ENCODE data around the gene JAKMIP3. TPM values are rescaled to one million over a fixed set of nuclear protein-coding genes. Genes with fewer than 3 reads are reported as not detected.

JAKMIP3 gene
- total RNA-seq, 3 donors from 2014 or later: 0.20 to 1.4 (median 0.24) TPM

DNA sequence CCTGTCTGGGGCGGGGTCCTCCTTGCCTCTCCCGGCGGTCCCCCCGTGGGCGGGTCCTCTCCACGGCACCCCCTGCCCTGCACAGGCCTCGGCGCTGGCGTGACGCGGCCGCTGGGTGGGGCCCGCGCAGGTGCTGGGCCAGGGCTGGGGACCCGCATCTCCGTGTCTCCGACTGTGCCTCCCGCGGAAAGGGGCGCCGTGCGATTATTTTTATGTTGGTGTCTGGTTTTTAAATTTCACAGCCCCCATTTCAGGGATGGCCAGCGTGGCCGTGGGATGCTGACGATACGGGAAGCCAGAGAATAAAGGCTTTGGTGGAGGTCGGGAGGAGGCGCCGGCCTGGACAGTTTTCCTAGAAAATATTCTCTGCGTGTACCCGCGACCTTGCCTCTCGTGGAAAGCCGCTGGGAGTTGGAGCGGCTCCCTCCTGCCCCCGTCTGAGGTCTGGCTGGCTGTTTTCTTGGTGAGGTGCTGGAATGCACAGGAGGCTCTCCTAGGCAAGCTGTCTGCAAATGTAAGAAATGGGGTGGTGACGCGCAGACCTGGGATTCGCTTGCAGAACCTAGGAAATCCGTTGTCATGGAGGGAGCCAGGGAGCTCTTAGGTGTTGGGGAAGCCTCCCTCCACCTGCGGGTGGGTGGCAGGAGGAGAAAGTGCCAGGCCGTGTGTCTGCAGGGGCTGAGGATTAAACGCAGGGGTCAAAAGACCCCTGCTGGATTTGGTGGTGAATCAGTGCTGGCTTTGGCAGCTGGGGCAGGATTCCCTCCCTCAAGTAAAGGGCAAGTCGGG lies 28.7 kb upstream of the JAKMIP3 start:
- no peak overlapping the region for H3K4me3 ChIP-seq
- DNase-seq: no peak
- TF ChIP-seq, protein P1, sequence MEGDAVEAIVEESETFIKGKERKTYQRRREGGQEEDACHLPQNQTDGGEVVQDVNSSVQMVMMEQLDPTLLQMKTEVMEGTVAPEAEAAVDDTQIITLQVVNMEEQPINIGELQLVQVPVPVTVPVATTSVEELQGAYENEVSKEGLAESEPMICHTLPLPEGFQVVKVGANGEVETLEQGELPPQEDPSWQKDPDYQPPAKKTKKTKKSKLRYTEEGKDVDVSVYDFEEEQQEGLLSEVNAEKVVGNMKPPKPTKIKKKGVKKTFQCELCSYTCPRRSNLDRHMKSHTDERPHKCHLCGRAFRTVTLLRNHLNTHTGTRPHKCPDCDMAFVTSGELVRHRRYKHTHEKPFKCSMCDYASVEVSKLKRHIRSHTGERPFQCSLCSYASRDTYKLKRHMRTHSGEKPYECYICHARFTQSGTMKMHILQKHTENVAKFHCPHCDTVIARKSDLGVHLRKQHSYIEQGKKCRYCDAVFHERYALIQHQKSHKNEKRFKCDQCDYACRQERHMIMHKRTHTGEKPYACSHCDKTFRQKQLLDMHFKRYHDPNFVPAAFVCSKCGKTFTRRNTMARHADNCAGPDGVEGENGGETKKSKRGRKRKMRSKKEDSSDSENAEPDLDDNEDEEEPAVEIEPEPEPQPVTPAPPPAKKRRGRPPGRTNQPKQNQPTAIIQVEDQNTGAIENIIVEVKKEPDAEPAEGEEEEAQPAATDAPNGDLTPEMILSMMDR (IDR thresholded peaks at IDR 0.05): no peak
- no peaks in the 10 kb centered on the region for H3K4me1 ChIP-seq (ENCODE audit: low read depth)
- intact Hi-C loops (cut with DNase I, micrococcal nuclease): no loop called here
- no peaks in the 10 kb centered on the region for H3K36me3 ChIP-seq (ENCODE audit: low read depth)
- ATAC-seq: no peak
- H3K9me3 ChIP-seq: no peaks in the 10 kb centered on the region

DNA sequence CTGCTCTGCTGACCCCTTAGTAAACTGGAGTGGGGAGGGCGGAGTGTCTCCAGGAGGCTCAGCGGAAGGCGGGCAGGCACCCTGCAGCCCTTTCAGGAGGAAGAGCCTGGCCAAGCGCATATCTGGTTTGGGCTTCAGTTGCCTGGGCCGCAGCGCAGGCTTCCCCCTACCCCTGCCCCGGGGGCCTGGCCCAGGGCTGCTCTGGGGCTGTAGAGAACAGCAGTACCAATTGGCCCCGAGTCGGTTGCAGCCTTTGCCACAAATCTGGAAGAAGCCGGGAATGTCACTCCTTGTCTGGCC lies 28.1 kb upstream of the JAKMIP3 start:
- no peaks in the 10 kb centered on the region for H3K9me3 ChIP-seq
- intact Hi-C loops (cut with DNase I, micrococcal nuclease): no loop called here
- DNase-seq (no peak), ATAC-seq (no peak)
- no peaks in the 10 kb centered on the region for H3K4me1 ChIP-seq (ENCODE audit: low read depth)
- H3K36me3 ChIP-seq (ENCODE audit: low read depth): no peaks in the 10 kb centered on the region
- no peak overlapping the region for H3K4me3 ChIP-seq
- TF ChIP-seq, protein P1 (IDR thresholded peaks at IDR 0.05): no peak

DNA sequence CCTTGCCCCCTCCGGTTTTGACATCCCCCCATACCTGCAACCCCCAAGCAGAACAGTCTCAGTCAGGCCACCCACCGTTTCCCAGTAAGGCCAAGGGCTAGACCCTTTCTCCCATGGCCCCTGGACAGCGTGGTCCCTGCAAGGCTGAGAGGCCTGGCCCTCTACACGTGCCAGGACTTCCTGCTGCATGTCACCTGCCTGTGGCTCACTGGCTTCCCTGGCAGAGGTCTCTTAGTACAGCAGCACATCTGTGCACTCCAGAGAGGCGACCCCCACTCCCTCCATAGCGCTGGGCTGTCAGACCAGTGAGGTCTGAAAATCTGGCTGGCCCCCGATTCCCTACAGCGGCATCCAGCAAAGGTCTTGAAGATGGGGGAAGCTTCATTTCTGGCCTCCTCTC lies 26.4 kb upstream of the JAKMIP3 start:
- TF ChIP-seq, protein P1 (IDR thresholded peaks at IDR 0.05): no peak
- H3K4me3 ChIP-seq: no peak overlapping the region
- no peaks in the 10 kb centered on the region for H3K36me3 ChIP-seq (ENCODE audit: low read depth)
- no peaks in the 10 kb centered on the region for H3K4me1 ChIP-seq (ENCODE audit: low read depth)
- intact Hi-C loops (cut with DNase I, micrococcal nuclease): no loop called here
- H3K9me3 ChIP-seq: no peaks in the 10 kb centered on the region
- DNase-seq (no peak), ATAC-seq (no peak)

DNA sequence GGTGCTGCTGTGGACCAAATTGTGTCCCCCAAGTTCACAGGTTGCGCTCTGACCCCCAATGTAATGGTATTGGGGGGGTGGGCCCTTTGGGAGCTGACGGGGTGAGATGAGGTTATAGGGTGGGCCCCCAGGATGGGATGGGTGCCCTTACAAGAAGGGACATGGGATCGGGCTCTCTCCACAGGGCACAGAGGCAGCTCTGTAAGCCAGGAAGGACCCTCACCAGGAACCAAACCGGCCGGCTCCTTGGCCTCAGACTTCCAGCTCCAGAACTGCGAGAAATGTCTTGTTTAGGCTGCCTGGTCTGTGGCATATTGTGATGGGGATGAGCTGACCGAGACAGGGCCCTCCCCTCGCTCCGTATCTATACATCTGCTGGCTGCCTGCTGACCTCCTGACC lies 25.7 kb upstream of the JAKMIP3 start:
- Histone ChIP-seq H3K36me3 (ENCODE audit: low read depth) (no peaks in the 10 kb centered on the region), H3K9me3 (no peaks in the 10 kb centered on the region), H3K4me3 (no peak overlapping the region), H3K4me1 (ENCODE audit: low read depth) (no peaks in the 10 kb centered on the region)
- ATAC-seq: no peak
- no peak for DNase-seq
- intact Hi-C loops (cut with DNase I, micrococcal nuclease): no loop called here
- TF ChIP-seq, protein P1 (IDR thresholded peaks at IDR 0.05): no peak

DNA sequence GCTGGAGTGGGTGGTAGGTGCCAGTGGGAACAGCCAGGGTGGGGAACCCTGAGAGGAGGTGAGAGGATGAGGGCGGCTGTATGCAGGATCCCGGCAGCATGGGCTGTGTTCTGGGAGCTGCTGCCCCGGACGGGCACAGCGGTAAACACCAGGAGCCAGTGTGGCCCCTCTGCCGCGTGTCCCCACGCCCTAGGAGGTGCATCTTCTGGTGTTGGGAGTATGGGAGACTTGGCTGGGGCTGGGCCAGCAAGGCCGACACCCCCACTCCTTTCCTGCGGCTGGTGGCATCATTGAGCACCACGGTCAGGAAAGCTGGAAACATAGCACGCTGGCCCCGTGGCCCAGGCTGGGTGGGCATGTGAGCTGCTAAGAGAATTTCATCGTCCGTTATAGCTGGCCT lies 24.4 kb upstream of the JAKMIP3 start:
- intact Hi-C loops (cut with DNase I, micrococcal nuclease): no loop called here
- DNase-seq (no peak), ATAC-seq (no peak)
- H3K4me1 ChIP-seq (ENCODE audit: low read depth): no peaks in the 10 kb centered on the region
- H3K4me3 ChIP-seq: no peak overlapping the region
- H3K36me3 ChIP-seq (ENCODE audit: low read depth): no peaks in the 10 kb centered on the region
- no peaks in the 10 kb centered on the region for H3K9me3 ChIP-seq
- TF ChIP-seq, protein P1 (IDR thresholded peaks at IDR 0.05): no peak

Measured in mucosa of descending colon (tissue), 3 donors.